Kasumi-1 (cell line): ENCODE data around the gene RUNX1.
A peak's percentile ranks its signal among the peaks of the same experiment; 100 is the strongest.

Experiments used
- DNase-seq, 2 experiments: peaks; one replicate each; lab custom pipeline; 2025; lab: John Stamatoyannopoulos, UW

The RUNX1 gene

DNA sequence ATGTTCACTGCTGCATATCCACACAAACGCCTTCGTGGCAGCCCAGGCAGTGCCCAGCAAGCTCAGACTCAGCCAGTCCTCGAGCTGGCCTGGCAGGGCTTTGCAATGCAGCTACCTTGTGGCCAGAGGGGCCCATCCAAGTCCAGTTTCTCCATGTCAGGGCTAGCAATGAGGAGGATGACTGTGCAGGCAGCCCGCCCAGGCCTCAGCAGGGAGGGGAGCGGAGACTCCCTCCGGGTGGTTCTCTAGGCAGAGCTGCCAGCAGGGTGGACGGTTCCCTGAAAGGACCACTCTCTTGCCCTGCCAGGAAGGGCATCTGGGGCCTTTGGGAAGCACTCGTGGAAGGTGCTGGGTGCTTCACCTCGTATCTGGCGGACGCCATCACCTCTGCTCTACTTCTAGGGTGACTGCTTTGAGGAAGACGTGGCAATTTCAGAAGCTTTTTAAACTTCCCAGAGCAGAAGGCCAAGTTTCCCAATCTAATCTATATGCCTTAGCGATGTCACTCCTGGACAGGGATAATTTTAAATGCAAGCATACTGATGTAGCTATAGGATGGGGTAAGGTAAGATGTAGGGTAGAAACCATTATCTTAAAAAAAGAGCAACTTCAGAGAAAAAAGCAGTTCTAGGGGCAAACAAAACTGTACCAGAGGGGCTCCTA is 56.2 kb downstream of the RUNX1 start:
- no peak for DNase-seq

DNA sequence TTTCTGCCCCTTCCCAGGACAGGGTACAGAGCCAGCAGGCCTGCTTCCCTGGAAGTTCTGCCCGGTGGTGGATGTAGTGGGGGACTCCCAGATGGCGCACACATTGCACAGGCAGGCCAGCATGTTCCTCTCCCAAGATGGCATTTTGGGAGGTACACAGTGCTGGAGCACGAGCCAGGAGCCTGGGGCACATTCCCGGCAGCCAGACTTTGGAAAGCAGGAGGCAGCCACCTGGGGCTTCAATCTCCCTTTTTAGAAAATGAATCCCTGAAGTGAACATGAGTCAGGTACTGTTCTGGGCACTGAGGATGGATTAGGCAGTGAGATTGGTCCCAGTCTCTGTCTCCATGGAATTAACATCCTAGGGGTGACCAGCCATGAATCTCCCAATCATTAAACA is 56.9 kb downstream of the RUNX1 start:
- no peak for DNase-seq

DNA sequence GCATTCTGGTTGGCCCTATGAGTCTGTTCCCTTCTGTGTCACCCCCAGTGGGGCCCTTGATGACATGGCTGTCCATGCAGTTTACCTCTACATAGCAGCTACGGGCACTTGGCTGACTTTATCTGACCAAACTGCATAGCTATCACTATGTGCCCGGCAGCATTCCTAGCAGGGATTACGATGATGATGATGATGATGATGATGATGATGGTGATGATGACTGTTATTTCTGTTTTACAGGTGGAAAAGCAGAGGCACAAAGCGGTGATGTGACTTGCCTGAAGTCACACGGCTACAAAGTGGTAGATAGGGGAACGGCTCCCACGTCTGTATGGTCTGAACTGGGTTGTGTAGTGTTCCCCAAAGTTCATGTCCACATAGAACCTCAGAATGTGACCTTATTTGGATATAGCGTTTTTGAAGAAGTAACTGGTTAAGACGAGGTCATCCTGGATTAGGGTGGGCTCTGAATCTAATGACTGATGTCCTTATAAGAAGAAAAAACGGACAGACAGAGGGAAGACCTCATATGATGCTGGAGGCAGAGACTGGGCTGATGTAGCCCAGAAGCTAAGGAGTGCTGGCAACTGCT is 57.6 kb downstream of the RUNX1 start:
- DNase-seq = no peak

DNA sequence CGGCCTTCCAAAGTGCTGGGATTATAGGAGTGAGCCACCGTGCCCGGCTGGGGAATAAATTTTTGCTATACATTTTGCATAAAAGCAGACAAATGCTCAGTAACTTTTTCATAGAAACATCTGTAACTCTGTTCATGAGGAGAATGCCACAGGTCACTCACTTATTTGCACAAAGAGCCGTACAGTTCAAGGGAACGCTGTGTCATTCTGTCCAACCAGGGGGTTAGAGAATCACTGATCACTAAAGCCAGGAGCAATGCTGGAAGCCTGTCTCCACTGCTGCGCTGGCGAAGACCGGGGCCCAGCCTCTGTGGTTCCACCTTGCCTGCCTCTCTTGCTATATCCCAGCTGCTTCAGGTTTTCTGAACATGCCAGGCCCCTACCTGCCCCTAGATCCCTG is 58.3 kb downstream of the RUNX1 start:
- no peak for DNase-seq

DNA sequence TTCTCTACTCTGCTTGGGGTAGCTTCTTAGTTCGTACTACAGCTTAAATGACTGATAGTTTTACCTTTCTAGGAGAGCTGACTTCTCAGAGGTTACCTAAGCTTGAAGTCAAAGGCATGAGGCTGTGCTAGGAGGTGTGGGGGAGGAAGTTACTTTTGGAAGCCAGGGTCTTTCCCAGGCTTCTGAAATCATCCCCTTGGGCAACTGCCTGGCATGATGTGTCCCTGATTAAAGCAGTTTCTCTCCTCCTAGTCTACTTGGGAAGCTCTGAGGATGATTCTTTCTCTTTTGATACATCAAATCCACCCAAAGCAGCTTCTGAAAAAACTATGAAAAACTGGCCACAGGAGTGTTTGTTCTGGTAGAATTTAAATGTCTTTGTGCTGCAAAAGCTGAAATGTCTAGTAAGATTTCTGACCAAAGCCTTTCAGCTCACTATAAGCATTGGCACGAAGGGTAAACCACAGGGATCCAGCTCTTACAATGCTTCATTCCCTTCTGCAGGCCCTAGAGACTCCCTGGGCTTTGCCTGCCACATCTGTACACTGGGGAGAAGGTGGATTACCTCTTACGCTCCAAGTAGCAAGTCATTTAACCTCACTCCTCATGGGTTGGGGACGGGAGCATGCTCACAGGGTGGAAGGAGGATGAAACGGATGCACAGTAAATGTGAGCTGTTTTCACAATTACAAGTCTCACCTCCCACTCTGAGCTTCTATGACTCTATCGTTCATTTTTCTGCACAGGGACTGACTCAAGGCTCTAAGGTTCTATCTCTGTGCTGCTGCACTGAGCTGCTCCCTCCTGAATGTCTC is 59.6 kb downstream of the RUNX1 start:
- DNase-seq = no peak

DNA sequence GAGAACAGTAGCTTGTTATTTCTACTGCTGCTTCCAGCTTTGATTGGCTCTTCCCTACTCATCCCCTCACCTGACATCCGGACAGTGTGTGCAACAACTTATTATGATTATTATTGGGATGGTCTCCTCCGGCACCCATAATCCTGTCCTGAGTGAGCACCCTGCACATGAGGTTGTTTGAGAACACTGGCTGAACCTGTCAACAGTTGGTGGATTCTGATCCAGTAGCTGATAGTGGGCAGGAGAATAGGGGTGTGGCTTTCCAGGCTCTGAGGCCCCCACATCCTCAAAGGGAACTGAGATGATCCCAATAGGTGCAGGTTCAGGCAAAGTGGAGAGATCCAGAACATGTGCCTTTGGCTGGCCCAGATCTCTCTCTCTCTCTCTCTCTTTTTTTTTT is 60.5 kb downstream of the RUNX1 start:
- DNase-seq = no peak

DNA sequence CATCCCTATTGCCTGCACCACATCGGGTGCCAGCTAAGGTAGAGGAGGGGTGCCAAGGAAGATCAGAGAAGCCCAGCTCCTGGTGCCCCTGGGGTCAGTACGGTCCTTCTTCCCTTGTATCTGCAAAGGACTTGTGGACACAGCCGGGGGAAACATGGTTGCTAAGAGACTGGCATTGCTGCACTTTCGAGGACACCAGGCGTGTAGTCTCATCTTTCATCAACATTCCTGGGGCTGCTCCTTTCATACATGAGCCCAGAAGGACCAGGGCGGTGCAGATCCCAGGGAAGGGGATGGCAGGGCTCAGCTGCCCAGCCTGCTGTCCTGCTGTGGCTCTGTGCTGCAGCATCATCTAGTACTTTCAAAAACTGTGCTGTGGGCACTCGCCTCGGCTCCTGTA is 61.0 kb downstream of the RUNX1 start:
- DNase-seq = no peak

DNA sequence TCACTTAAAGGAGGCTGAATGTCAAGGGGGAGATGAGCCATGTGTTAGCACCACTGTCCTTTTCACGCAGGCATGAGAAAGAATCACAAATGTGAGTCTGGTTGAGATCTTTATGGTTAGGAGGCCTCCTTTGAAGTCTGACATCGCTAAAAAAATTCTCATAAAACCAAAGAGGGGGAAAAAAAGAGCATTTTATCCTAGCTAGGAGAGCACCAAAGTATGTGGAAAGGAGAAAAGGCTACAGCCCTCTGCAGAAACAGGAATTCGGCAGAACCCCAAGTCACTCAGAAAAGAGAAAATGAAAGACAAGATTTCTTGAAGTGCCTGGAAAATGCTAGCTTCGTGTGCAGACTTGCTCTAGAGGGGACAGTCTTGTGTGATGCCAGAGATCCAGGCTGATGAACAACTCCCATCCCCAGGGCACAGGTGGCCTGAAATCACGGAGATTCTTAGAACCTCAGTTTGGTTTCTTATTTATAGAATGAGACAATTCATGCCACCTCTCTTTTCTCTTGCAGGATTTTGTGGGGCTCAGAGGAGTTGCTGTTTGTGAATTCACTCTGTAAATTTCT is 61.5 kb downstream of the RUNX1 start:
- DNase-seq = no peak

DNA sequence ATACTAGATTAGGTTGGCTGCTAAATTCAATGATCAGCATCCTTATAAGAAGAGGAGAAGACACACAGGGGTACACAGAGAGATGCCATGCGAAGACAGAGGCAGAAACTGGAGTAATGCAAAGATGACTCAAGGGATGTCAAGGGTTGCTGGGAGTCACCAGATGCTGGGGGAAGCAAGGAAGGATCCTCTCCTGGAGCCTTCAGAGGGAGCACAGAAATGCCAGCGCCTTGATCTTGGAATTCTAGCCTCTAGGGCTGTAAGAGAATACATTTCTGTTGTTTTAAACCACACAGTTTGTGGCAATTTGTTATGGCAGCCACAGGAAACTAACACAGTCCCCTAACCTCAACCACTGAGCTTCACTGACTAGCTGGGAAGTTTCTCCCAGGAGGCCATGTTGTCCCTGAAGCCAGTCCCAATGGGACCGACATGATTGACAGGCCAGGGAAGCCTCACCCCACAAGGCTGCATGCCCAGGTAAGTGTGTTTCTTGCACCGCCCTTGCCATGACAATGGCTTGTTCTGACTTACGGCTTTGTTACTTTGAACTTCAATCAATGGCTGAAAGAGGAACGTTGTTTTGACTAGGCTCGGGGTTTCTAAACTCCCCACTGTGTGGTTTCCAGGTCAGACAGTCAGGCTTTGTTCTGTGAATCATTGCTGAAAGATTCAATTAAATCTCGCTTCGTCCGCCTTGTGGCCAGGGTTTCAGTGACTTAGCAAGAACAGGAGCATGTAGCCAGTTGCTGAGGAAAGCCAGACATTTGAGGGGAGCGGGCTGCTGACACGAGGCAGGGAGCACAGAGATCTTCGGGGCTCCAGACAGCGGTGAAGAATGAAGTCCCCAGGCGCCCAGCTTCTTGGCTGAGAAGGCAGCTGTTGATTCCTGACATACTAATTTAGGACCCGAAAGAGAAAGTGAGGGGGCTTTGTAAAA is 62.3 kb downstream of the RUNX1 start:
- DNase-seq = no peak

DNA sequence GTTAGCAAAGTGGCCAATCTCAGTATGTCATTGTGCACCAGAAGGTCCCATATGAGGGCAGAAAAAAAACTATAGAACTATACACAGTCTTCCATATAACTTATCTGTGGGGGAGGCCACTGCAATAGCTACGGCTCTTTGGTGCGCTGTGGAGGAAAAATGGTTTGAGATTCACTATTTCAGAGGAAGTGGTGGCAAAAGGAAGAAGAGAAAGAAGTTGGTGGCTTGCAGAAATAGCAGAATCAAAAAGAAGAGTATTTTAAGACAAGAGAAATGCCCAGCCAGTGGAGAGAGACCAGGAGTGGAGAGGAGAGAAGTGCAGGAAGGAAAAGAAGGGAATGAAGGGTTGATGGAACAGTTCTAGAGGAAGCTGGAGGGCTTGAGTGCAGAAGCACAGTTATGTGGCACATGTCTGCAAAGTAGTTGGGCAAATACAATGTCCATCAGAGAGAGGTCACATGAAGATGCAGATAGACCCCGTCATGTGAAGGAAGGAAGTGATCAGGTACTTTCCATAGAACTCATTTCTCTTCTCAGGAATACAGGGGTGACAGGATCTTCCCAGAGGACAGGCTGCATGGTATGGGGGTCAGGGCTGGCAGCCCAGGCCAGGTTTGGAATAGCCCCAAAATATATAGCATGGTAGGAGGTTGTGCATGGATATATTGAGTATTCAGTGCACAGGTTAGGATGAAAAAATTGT is 64.6 kb downstream of the RUNX1 start:
- DNase-seq = no peak

DNA sequence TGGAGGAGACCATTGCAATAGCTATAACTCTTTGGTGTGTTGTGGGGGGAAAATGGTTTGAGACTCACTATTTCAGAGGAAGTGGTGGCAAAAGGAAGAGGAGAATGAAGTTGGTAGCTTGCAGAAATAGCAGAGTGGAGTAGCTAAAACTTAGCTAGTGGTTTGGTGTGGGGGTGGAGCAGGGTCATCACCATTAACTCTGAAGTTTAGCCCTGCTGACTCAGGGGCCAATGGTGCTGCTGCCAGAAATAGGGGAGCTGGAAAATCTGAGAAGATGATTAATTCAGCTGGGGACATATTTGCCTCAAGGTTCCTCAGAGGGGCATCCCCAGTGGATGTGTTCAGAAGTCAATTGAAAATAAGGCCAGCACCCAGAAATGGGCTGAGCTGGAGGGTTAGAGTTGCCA is 65.4 kb downstream of the RUNX1 start:
- DNase-seq = peak; percentile 65 to 68

DNA sequence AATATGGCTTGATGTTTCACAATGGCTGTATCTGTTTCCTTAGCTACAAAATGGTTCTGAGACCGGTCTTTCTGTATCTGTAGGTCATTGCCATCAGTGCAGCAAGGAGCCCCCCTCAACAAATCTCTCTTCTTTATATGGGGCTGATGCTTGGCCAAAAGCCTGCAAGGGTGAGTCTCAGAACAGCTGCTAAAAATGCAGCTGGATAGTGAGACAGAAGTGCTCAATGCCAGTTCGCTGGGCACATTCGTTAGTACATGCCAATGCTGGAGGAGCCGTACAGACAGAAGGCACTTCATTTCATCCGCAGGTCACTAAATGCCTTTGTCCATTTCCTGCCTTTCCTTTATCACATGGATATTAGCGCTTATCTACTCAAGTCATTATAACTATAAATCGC is 67.3 kb downstream of the RUNX1 start:
- DNase-seq = no peak

DNA sequence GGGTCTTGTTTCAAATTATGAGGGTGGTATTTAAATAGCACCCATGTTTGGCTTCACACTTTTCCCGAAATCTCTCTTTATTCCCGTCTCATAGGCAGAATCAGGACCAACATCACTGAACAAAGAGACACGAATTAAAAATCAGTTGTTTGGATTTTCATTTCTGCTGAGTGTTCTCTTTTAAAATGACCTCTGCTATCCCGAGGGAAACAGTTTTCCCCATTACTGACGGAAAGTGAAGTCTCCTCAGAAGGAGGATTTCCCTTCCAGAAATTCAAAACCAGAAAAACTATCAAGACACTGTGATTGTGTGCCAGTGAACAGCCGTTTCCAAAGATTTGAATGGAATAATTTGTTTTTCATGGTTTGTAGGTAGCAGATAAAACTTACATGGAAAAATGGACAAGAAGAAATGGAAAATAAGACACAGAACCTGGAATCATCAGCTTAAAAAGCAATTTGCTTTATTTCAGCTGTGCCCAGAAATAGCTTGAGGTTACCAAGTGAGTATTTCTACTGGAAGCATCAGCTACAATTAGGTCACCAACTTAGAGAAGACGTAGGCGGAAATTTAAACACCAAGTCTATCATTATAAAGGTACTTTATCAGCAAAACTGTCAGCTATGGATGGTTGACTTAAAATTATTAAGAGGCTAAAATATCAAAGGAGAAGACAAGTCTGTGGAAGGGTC is 68.5 kb downstream of the RUNX1 start:
- no peak for DNase-seq

DNA sequence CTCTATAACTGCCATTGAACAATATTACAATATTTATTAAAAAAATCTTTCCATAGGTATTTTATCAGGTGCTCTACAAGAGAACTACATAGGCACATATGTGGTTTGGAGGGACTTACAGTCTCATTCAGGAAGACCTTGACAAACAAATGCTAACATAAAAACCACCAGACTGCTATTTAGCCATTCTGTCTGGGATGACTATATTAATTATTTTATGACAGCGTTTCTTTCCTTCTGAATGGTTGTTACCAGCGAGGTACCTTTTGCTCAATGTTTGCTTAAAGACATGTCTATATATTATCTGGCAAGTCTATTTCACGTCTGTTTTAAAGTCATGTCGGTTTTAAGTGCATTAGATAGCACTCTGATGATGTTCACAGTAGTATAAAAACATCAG is 69.7 kb downstream of the RUNX1 start:
- no peak for DNase-seq

DNA sequence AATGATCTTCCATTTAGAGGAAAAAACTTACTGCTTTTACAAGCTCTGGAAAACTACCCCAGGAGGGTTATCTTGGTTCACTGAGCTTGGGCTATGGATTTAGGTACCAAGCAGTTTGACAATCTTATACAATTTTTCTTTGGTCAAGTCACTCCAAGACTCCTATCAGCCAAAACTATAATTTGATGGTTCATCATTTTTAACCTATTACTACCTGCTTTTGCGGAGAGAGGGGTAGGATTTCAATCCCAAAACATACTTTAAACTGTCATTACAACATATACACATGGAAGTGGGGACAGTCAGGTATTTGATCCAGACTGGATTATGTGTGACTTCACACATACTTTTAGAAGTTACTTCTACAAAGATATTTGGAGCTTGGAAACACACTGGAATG is 71.8 kb downstream of the RUNX1 start:
- no peak for DNase-seq

DNA sequence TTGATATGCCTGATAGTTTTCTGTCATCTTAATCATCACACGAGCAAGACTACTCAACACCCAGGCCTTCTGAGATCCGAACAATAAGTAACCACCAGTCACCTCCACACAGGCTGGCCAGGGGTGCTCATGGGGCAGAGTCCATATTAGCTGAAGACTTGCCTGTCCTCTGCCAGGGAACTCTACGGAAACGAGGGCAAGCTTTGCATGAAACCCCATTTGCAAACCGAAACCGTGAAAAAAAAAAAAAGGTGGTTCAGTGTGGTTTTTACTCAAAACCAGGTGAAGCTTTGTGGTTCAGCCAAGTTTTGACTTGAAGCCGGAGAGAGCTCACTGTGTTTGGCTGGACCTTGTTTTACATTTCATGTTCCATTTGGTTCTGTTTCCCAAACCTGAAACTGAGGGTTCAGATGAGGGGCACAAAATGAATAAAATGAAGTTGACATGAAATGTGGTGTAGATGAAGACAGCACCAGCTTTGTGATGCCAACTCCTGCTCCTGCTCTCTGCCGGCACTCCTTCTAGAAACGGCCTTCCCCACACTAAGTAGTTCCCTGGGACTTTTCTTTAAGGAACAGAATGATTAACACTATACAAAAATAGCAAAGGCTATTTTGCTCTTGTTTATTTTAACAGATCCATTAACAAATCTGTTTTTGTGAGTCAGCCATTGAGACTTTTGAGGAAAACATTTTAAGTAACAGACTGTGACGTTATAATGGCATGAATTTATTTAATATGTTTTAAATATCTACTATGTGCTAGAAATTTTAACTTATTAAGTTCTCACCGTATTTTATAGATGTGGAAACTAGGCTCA is 74.7 kb downstream of the RUNX1 start:
- DNase-seq = no peak

DNA sequence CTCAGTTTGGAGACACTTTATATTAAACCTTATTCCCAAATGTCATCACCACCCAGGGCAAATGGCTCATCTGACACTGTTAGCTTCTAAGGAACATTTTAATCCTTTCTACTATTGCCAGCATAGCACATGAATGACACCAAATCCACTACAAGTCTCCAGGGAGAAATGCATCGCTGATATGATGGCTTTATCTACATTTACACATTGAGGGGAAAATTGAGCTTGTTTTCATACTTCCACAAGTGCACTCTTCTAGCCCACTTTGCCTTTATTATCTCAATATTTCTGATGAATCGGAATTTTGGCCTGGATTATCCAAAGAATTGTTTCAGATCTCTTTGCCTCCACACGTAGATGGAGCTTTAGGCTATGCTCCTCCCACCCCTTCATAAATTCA is 75.4 kb downstream of the RUNX1 start:
- DNase-seq = no peak

DNA sequence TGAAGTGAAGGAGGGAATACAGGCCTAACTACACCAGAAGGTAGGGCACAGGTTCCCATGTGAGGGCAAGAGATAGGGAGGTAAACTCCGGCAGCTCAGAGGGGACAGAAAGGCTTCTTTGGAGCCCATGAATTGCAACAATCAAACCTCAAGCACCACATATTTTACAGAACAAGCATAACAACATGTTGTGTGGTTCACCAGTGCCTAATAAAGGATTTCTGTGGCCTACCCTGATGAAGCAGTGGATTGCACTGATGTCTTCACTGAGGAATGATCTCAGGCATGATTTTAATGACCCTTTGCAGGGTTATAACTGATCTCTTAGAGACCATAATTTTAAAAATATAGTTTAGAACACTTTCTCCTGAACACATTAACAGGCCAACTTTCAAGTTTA is 77.4 kb downstream of the RUNX1 start:
- DNase-seq = no peak

DNA sequence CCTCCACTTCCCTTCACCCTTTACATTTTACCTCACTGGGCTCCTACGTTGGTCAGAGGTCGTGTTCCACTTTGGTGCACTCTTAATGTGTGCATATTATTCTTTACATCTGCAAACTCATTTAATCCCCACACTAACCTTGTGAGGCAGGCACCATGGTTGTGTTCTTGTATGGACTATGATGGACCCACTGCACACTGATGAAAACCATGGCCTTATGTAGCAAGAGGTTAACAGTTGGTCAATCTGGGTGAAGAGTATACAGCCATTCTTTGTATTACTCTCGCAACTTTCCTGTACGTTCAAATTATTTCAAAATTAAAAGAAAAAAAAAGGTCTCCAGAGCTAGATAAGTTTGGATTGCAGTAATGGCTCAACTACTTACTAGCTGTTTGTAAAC is 78.5 kb downstream of the RUNX1 start:
- DNase-seq = no peak

DNA sequence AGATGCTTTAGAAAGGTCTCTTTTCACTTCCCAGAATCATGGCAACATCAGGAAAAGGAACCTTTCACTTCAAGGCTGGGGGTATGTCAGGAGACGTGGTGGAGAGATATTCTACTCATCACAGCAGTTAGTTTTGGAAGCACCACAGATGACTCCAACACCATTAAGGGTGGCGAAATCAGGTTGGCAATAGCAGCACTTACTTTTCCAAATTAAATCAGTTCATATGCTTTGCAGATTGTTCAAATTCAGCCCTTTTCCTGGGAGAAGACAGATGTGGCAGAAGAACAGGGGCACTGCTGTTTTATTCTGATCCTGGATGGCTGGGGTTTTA is 79.0 kb downstream of the RUNX1 start:
- DNase-seq = no peak
